GM23338 (cell line): ENCODE results near the gene VIPAS39. TPM values are rescaled to one million over a fixed set of nuclear protein-coding genes. Genes with fewer than 3 reads are reported as not detected.

Experiments
- ATAC-seq: fragments of 200-7000 bp; cut with Tn5 transposase; 3 replicates; pipeline ENCODE4 v1.9.1; 2020
- DNase-seq: peaks from one replicate; pipeline ENCODE4 v3.0.0-alpha.2; 2015; ENCODE audit warnings: low spot score
- H2AFZ ChIP-seq: fragments of 200-600 bp; sonication (generic); 2 replicates; pipeline ENCODE4 v1.8.0; 2016; ENCODE audit warnings: antibody characterized with exemption, mild to moderate bottlenecking, moderate library complexity
- H3F3A ChIP-seq: fragments of 200-600 bp; sonication (generic); replicated peaks from 2 replicates; pipeline ENCODE4 v1.8.0; 2017; ENCODE audit warnings: antibody characterized with exemption, mixed run types, low read depth
- H3K27ac ChIP-seq: fragments of 200-600 bp; sonication (generic); 2 replicates; pipeline ENCODE4 v1.6.1; 2016; ENCODE audit warnings: low read depth
- H3K27me3 ChIP-seq: fragments of 200-600 bp; sonication (generic); 2 replicates; pipeline ENCODE4 v1.8.0; 2016; ENCODE audit warnings: mild to moderate bottlenecking, mixed run types, moderate library complexity; ENCODE audit not compliant: insufficient read depth
- H3K36me3 ChIP-seq: fragments of 200-600 bp; sonication (generic); 2 replicates; pipeline ENCODE4 v1.8.0; 2016; ENCODE audit warnings: mild to moderate bottlenecking; ENCODE audit not compliant: insufficient read depth
- H3K4me1 ChIP-seq: fragments of 200-600 bp; sonication (generic); 2 replicates; pipeline ENCODE4 v1.8.0; 2016; ENCODE audit warnings: mild to moderate bottlenecking, moderate library complexity; ENCODE audit not compliant: insufficient read depth
- H3K4me2 ChIP-seq: fragments of 200-600 bp; sonication (generic); 2 replicates; pipeline ENCODE4 v1.7.1; 2017; ENCODE audit warnings: mixed run types
- H3K4me3 ChIP-seq: fragments of 200-600 bp; sonication (generic); 2 replicates; pipeline ENCODE4 v1.6.1; 2016; ENCODE audit warnings: mixed run types
- H3K79me2 ChIP-seq: fragments of 200-600 bp; sonication (generic); replicated peaks from 2 replicates; pipeline ENCODE4 v1.8.0; 2017; ENCODE audit warnings: mild to moderate bottlenecking; ENCODE audit not compliant: insufficient read depth
- H3K9me2 ChIP-seq: fragments of 200-600 bp; sonication (generic); 2 replicates; pipeline ENCODE4 v1.8.0; 2017; ENCODE audit not compliant: insufficient read depth
- H4K20me1 ChIP-seq: fragments of 200-600 bp; sonication (generic); replicated peaks from 2 replicates; pipeline ENCODE4 v1.8.0; 2017; ENCODE audit warnings: mild to moderate bottlenecking; ENCODE audit not compliant: insufficient read depth
- H3K27ac Mint-ChIP-seq: 2 replicates; pipeline ENCODE4 v1.8.0; 2020; ENCODE audit warnings: inconsistent platforms, mild to moderate bottlenecking, moderate library complexity, mixed read lengths
- H3K27me3 Mint-ChIP-seq: 3 replicates; pipeline ENCODE4 v1.8.0; 2022; ENCODE audit warnings: low read depth, mild to moderate bottlenecking, moderate library complexity, mixed read lengths, inconsistent platforms; ENCODE audit not compliant: insufficient read depth, poor library complexity
- H3K36me3 Mint-ChIP-seq: 3 replicates; pipeline ENCODE4 v1.8.0; 2021; ENCODE audit warnings: low read depth, mild to moderate bottlenecking, inconsistent platforms, moderate library complexity, mixed read lengths
- H3K4me1 Mint-ChIP-seq: 3 replicates; pipeline ENCODE4 v1.8.0; 2020; ENCODE audit warnings: mild to moderate bottlenecking, inconsistent platforms, mixed read lengths
- H3K4me3 Mint-ChIP-seq: 3 replicates; pipeline ENCODE4 v1.8.0; 2021; ENCODE audit warnings: moderate library complexity, mild to moderate bottlenecking, inconsistent platforms, mixed read lengths
- H3K9me3 Mint-ChIP-seq: 3 replicates; pipeline ENCODE4 v1.8.0; 2020; ENCODE audit warnings: moderate library complexity, mild to moderate bottlenecking, inconsistent platforms, mixed read lengths
- CREB1 ChIP-seq: fragments of 250-450 bp; sonication (Bioruptor Pico); IDR thresholded peaks from 2 replicates; pipeline ENCODE4 v1.5.0; 2020; ENCODE audit warnings: low read depth, mild to moderate bottlenecking, moderate library complexity
- CTCF ChIP-seq, 2 experiments: fragments of 200-600 bp in 1 of 2; sonication (generic) in 1 of 2; conservative IDR thresholded peaks; 2 replicates each; pipeline versions ENCODE4 v1.5.1 to v1.6.1; 2016 to 2017; ENCODE audit warnings: antibody characterized with exemption in 2 of 2, low read depth in 2 of 2, mild to moderate bottlenecking in 2 of 2, moderate library complexity in 1 of 2
- ETS1 ChIP-seq: IDR thresholded peaks from 2 replicates; pipeline ENCODE4 v1.6.1; 2016; ENCODE audit warnings: antibody characterized with exemption
- EZH2 ChIP-seq: fragments of 200-600 bp; sonication (generic); IDR thresholded peaks from one replicate; pipeline ENCODE4 v1.8.0; 2017; ENCODE audit warnings: antibody characterized with exemption, mild to moderate bottlenecking, low read depth; ENCODE audit not compliant: unreplicated experiment
- EZH2phosphoT487 ChIP-seq: fragments of 200-600 bp; sonication (generic); IDR thresholded peaks from one replicate; pipeline ENCODE4 v1.8.1; 2018; ENCODE audit warnings: antibody characterized with exemption; ENCODE audit not compliant: unreplicated experiment
- JUNB ChIP-seq: IDR thresholded peaks from one replicate; pipeline ENCODE4 v1.6.1; 2016; ENCODE audit warnings: antibody characterized with exemption; ENCODE audit not compliant: unreplicated experiment
- NANOG ChIP-seq: IDR thresholded peaks from 2 replicates; pipeline ENCODE4 v1.6.1; 2016; ENCODE audit warnings: antibody characterized with exemption, borderline replicate concordance
- POLR2AphosphoS5 ChIP-seq: IDR thresholded peaks from 2 replicates; pipeline ENCODE4 v1.6.1; 2016; ENCODE audit warnings: antibody characterized with exemption, low read depth
- REST ChIP-seq: IDR thresholded peaks from one replicate; pipeline ENCODE4 v1.6.1; 2018; ENCODE audit warnings: antibody characterized with exemption; ENCODE audit not compliant: unreplicated experiment
- STAT1 ChIP-seq: IDR thresholded peaks from one replicate; pipeline ENCODE4 v1.6.1; 2016; ENCODE audit warnings: antibody characterized with exemption; ENCODE audit not compliant: unreplicated experiment
- ZNF114 ChIP-seq: fragments of 250-450 bp; sonication (Bioruptor Pico); IDR thresholded peaks from 2 replicates; pipeline ENCODE4 v1.5.0; 2020; ENCODE audit warnings: mild to moderate bottlenecking, moderate library complexity
- ZNF331 ChIP-seq: fragments of 250-450 bp; sonication (Bioruptor Pico); IDR thresholded peaks from 2 replicates; pipeline ENCODE4 v1.5.0; 2020; ENCODE audit warnings: low read depth, mild to moderate bottlenecking, moderate library complexity
- ZNF462 ChIP-seq: fragments of 250-450 bp; sonication (Bioruptor Pico); IDR thresholded peaks from 2 replicates; pipeline ENCODE4 v1.5.0; 2020; ENCODE audit warnings: mild to moderate bottlenecking, moderate library complexity
- polyA plus RNA-seq: library from polyadenylated mRNA; unstranded; fragments of >200 nt; fragmentation: Nextera tagmentation; extraction: Ambion mirVana; gene quantifications from 2 replicates; pipeline ENCODE4 v1.2.1, GENCODE V29; 2016
- total RNA-seq: library from RNA; depleted of rRNA; stranded (reverse); fragments of >200 nt; shearing (Covaris generic); gene quantifications from 2 replicates; pipeline ENCODE4 v1.2.3, GENCODE V29; 2014

The VIPAS39 gene
- total and polyA plus RNA-seq, 2 experiments from 2014 or later = 9.4 to 21.8 TPM

DNA sequence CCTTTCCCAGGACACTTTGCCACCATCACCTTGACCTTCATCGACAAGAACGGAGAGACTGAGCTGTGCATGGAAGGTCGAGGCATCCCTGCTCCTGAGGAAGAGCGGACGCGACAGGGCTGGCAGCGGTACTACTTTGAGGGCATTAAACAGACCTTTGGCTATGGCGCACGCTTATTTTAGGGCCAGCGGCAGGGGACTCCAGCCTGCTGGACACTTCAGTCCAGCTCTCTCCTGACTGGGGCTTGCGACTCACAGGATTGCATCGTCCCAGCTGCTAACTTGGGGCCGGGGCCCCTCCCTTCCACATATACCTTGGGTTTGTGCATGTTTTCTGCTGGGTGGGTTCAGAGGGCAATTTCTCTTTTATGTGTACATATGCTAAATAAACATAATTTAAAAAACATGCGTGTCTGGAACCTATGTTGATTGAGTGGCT is 11.7 kb upstream of the VIPAS39 start:
- no peaks in the 10 kb centered on the region for H3K79me2 ChIP-seq
- peak overlapping the region; percentile 76; the same call in 1 of the 2 replicates for H3K27ac ChIP-seq
- no peak overlapping the region for H3K4me3 ChIP-seq
- H3K27me3 ChIP-seq = no peaks in the 10 kb centered on the region
- DNase-seq (no peak), ATAC-seq (no peak)
- Mint-ChIP-seq H3K4me1 (peaks cover 17% of the 10 kb centered on the region), H3K27me3 (peaks cover 4% of the 10 kb centered on the region), H3K9me3 (no peaks in the 10 kb centered on the region; the same call in 2 of the 3 replicates), H3K36me3 (peaks cover 53% of the 10 kb centered on the region), H3K27ac (peak overlapping the region; percentile 13), H3K4me3 (no peak overlapping the region)
- no peak overlapping the region for H3K4me2 ChIP-seq
- peaks cover 10% of the 10 kb centered on the region for H3K4me1 ChIP-seq
- H3K9me2 ChIP-seq = no peaks in the 10 kb centered on the region
- peaks cover 31% of the 10 kb centered on the region for H3K36me3 ChIP-seq
- H4K20me1 ChIP-seq = peaks cover 6% of the 10 kb centered on the region
- peaks cover 11% of the 10 kb centered on the region for H3F3A ChIP-seq
- H2AFZ ChIP-seq = no peak overlapping the region
- no peak for TF ChIP-seq ETS1
- no peak for TF ChIP-seq CTCF (conservative IDR thresholded peaks at IDR 0.05; ENCODE audit: low read depth in 2 of 2)
- no peak for TF ChIP-seq POLR2AphosphoS5
- no peak for TF ChIP-seq REST
- no peak for TF ChIP-seq ZNF462 (CRISPR knock-in tag)
- no peak for TF ChIP-seq ZNF114
- TF ChIP-seq CREB1 (CRISPR knock-in tag) = no peak
- TF ChIP-seq EZH2 = no peak
- TF ChIP-seq EZH2phosphoT487 = no peak
- no peak for TF ChIP-seq JUNB
- no peak for TF ChIP-seq NANOG
- no peak for TF ChIP-seq STAT1
- TF ChIP-seq ZNF331 (CRISPR knock-in tag) = no peak
